GM04503 (cell line): ENCODE data around the gene TNIK.

Source experiments
- DNase-seq: peaks from one replicate; pipeline ENCODE4 v3.0.0-alpha.2; 2012; ENCODE audit warnings: low read depth

TNIK gene

DNA sequence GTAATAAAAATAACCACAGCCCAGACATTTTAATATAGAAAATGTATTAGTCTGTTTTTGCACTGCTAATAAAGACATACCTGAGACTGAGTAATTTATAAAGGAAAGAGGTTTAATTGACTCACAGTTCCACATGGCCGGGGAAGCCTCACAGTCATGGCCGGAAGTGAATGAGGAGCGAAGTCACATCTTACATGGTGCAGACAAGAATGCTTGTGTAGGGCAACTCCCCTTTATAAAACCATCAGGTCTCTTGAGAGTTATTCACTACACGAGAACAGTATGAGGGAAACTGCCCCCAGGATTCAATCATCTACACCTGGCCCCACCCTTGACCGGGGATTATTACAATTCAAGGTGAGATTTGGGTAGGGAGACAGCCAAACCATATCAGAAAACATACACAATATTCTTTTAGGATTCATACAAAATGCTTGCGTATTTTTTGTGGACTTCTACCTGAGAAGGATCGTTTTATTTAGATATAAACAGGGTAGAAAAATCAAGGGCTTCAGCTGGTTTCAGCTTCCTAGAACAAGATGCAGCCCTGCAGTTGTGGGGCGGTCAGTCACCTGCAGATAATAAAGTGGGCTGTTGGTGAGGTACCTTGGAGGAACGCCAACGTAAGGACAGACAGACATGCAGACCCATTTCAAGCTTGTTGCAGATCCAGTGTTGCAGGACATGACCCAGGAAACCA is 101.9 kb downstream of the TNIK start:
- DNase-seq: no peak

DNA sequence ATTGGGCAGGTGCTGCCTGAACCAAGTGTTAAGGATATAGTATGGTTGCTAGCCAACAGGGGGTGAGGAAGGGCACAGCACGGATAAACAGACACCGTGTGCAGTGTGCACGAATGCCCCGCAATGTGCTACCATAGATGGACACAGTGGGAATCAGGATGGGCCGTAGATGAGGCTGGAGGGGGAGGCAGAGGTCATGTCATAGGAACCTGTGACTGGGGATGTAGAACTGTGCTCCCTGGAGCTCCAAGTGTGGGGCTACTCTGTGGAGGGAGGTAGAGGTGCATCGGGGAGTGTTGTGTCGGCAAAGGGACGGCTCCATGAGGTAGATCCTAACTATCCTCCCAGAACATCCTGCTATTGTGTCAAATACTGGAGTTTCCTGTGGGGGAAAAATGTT is 102.5 kb downstream of the TNIK start:
- no peak for DNase-seq

DNA sequence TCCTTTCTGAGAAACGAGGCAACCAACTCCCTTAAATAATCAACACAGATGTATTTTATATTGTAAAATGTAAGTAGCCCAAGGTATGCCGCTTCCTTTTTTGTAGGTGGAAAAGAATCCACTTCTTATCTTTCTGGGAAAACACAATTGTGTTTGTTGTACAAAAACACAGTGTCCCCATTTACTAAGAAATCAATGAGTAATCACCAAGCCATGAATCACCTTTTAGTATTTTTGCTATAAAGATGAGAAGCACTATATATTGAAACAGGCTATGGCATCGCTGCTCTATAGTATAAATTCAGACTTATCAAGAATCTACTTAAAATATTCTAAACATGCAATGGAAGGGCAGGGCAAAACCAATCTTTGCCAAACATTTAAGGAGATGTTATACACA is 104.0 kb downstream of the TNIK start:
- DNase-seq: no peak

DNA sequence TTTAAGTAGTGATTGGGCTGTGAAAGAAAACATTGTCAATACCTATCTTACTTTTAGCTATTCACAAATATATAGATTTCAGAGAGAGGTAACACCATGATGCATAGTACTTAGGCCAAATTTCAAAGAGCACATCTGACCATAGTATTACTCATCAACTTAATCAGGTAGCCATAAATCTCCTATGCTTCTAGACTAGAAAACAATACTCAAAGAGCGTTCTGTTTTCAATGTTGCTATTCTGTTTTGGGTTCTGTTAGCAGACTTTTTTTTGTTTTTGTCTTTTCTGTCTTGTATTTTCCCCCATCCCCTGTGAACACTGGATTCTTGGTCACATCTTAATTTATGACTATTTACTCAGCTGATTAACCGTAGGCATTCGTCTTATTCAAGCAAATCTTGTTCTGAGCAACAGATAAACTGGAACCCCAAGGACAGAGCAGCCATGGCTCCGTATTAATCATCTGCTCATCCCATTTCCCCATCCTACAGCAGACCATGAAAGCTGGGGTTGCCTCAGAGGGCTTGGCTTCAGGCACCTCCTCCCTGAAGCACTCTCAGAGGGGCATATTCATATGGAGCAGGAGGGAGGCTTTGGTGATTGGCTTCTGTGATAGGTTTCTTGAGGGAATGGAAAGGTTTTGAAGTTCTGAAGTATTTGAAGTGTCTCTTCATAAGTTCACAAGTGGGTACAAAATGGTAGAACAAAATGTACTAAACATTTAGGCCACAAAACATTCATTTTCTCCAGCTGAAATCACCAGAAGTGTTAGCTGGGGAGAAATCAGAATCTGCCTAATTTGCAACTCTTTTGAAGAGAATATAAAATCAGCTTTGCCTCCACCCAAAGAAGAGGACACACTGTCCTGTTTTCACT is 105.3 kb downstream of the TNIK start:
- no peak for DNase-seq

DNA sequence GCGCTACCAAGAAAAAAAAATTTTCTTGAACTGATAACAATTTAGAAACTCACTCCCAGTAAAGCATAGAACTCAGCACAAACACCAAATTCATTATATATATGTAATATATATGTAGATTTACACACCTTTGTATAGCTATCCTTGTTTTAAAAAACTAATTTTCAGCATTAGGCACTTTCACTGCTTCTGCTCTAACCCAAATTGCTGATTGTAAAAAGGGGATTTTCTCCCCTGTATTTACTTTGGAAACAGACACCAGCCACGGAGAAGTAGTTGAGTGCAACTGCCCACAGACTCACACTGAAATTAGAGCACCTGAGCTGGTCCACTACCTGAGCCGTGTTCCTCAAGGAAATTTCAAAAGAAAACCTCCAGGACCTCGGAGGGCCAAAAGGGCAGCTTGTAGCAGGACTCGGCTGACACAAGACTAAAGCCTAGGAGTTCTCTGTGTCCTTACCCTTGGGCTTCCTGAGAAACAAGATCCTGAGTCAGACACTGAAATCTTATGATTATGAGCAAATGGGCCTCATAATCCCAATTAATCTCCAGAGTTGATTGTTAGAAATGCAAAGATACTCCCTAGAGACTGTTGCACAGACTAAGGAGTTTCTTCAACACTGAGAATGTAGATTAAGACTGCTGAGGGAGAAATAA is 106.0 kb downstream of the TNIK start:
- no peak for DNase-seq

DNA sequence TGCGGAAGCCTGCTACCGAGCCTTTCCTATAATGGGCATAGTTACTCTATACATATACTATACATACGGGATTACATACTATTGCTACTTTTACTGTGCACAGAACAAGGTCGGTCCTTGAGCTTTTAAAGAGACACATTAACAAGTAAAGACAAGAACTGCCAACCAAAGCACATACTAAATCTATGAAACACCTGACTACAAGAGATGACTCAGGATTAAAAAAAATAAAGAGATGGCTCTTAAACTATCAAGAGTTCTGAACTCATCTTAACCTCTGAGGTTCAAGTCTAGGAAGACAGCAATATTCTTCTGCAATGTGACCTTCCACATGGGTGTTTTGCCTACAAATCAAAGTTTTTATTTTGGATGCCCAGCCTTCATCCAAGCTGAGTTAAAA is 106.8 kb downstream of the TNIK start:
- no peak for DNase-seq

DNA sequence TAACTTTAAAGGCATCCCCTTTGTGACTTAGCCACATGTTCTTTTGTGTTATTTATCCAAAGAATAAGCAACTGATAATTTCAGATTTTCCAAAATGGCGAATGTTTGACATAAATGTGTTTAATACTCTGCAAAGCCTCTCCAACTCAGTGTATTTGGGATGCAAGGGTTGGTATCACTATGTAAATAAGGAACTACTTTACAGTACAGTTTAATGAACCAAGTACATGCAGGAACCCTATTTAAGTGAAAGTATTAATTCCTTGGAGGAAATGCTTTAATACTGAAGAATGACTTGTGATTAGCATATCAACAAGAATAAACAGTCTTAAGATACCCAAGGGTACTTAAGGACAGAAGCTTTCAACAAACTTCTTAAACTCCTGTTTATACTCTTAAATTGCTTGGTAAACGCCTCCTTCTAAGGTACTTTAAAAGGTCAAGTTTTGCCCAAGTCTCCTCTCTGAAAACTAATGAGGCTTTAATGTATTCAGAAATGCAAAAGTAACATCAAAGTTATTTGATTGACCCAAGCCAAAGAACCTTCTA is 107.7 kb downstream of the TNIK start:
- DNase-seq: no peak

DNA sequence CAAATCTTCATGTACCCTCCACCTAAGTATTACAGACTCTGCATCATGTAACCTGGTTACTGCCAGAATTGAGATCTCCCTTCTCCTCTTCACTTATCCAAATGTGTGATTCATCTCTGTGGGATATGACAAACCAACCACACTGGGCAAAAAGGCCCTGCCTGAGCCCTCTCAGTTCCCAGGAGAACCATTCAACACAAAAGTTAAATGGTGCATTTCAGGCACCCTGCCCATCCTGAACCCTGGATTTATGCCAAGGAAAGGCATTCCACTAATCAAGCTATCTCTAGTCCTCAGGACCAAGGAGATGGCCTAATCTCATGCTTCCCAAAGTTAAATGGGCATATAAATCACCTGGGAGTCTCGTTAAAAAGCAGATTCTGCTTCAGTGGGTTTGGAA is 108.5 kb downstream of the TNIK start:
- DNase-seq: peak; percentile 95

DNA sequence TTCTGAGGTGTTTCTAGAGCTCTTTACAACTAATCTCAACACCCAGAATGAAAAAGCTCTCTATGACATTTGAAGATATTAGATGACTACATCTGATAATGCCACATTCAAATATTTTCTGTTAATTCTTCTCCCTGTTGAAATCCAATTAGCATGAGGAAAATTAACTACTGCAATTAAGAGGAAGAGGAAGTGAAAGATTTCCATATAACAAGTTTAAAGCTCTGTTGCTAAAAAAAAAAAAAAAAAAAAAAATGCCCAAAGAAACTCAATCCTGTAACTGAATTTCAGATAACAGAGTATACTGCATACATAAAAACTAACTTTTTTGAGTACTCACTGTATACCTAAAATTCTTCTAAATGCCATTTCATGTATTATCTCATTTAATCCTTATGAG is 109.8 kb downstream of the TNIK start:
- DNase-seq: no peak

DNA sequence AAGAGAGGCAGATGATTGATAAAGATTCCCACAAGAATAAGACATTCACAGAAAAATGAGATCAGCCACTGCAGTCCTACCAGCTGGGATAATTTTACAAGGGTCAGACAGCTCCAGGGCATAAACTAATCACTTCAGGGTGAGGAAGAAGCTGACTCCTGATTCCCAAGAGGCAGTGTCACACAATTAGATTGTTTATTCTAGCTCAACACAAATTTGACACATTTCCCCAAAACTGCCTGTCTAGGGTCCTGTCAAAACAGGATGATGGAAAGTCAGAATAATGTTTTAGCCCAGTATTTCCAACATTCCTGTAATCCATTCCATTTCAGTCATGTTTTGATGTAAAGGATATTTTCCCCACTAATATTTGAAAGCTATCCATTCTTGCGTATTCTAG is 110.8 kb downstream of the TNIK start:
- no peak for DNase-seq

DNA sequence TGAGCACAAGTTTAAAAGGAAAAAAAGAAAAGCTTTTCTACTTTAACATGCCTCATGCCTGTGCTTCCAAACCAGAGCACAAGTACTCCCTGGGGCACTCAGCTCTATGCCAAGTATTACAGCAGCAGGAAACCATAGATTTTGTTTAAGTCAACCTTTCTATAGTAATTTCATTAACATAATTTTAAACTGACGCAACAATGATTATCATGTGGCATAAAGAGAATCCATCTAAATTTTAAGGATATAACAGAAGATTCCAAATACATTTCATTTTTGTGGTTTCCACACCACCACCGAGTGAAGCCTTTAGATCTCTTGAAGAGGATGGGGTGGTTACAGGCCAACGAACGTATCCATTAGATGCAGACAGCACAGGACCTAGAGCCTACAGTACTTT is 112.1 kb downstream of the TNIK start:
- no peak for DNase-seq

DNA sequence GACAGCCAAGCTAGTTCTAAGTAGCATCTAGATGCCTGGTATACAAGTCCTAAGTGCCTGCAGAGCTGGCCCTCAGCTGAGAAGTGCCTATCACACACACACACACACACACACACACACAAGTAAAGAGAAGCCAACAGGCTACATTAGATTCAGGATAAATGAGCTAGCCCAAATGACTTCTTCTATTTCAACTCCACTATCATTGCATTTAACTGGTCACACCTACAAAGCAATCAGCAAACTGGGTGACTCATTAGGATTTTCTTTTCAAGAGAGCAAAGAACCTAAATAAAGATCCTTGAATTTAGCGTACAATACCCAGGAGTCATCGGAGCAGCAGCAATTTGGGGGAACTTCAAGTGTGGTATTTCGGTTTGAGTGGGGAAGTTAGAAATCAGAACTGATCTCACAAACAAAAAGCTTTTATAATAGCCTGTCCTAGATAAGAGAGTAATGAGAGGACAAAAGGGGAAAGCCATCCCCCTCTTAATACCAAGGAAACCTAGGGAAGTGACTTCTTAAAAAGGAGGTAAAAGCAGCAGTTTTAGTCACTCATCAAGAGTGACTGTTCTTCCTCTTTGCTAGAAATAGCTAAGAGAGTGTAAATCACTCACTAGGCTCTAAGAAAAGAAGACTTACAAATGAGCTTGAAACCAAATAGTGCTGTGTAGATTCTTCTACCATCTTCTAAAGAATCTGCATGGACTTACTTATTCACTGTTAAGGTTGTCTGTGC is 112.7 kb downstream of the TNIK start:
- DNase-seq: no peak

DNA sequence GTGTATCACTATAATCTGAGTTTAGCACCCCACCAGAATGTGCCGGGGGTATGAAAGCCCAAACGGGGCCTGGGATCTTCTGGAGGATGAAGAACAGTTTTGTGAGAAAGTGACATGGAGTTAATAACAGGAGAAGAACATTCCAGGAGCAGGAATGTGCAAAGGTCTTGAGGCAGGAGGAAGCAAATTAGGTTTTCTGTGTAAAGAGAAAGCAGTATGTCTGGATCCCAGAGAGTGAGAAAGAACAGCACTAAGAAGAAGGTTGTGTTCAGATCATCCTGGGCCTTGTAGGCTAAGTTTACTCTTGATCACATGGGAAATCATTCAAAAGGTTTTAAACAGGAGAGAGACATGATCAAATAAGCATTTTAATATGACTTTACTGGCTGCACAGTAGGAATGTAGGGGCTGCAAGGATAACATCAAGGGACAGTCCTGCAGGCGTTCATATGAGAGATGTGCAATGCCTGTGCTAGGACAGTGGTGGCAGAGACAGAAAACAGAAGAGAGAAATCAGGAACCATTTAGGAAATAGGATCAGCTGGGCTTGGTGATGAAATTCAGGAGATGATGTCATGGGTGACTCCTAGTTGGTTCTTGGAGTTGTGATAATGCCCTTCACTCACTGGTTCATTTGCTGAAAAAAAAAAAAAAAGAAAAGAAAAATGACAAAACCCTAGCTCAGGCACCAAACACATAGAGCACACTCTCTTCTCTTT is 113.5 kb downstream of the TNIK start:
- DNase-seq: no peak

DNA sequence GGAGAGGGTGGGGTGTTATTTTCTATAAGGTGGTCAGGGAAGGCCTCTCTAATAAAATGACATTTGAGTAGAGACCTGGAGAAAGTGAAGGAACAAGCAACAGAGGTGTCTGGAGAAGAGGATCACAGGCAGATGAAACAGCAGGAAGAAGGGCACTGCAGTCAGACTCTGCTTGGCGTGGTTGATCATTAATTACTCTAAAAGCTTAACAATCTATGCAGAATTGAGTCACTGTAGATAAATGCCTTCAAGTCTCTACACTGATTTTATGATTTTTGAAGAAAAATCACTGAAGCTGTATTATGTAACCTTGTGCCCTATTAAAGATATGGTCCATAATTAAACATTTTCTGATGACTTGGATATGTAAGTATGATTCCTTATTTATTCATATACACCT is 114.2 kb downstream of the TNIK start:
- DNase-seq: no peak

DNA sequence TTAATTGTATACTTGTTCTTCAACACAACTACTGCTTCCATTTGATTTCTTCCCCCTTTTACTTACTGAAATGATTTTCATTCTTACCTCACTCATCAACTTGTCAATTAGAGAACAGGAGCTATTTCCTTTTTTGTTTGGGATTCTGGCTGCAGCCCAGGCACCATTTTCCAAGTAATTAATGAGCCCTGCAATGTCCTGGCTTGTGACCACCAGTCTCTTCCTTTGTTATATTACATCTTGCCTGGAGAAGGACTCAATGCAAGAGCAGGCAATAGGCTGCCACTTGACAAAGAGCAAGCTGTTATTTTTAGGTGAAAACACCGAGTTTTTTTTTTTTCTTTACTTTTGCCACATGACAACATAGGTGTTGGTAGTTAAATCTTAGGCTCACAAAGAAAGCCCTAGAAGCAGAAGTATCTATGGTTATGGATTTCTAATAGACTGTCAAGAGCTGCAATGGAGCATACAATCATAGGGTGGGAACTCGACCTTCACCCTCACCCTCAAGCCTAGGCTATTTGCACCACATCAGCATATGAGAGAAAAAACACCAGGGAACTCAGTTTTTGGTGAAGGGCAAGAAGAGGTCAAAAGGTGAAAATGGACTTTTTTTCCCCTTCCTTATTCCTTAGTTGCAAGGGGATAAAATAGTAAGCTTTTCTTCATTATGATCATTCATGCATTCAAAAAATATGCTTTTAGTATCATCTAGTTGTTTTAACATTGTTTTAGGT is 114.9 kb downstream of the TNIK start:
- no peak for DNase-seq

DNA sequence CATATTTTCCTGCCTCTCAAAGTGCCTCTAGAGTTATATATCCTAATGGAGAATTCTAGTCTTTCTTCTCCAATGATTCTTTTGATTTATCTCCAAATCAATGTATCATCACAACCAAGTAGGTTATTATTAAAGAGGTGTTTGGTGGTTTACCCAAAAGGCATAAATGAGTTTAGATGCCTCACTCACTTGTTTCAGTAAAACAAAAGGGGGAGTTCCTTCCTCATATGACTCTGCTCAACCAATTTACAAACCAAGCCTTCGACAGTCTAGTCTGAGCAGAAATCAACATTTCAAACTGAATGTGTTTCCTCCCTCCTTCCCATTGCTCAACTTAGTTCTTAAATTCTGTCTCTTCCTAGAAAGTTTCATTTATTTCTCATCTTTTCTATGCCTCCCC is 116.5 kb downstream of the TNIK start:
- no peak for DNase-seq

DNA sequence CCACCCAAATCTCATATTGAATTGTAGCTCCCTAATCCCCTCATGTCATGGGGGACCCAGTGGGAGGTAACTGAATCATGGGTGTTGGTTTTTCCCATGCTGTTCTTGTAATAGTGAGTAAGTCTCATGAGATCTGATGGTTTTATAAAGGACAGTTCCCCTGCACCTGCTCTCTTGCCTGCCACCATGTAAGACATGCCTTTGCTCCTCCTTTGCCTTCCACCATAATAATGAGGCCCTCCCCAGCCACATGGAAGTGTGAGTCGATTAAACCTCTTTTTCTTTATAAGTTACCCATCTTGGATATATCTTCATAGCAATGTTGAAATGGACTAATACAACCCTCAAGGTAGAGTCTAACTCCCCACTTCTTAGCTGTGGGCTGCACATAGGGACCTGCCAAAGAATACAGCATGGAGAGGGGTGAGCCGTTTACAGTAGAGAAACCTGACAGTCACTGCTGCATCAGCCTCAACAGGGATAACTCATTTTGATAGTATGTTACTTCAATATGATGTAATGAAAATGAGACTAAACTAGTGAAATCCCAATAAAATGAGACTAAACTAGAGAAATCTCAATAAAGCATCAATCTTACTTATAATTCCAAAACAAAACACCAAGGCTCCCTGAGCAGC is 117.3 kb downstream of the TNIK start:
- DNase-seq: no peak

DNA sequence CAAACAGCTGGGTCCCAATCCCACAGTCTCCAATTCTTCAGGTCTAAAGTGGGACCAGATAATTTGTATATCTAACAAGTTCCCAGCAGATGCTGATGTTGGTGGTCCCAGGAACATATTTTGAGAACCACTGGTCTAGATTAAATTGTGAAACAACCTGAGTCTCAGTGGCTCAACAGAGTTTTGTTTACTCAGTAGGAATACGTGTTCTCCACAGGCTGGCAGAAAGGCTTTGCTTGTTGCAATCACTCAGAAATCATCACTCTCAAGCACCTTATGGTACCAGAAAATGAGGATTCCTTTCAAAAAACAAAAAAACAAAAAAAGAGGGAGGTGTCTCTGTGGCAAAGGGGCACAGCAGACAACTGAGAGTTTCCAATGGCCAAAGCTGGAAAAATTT is 118.0 kb downstream of the TNIK start:
- DNase-seq: no peak

DNA sequence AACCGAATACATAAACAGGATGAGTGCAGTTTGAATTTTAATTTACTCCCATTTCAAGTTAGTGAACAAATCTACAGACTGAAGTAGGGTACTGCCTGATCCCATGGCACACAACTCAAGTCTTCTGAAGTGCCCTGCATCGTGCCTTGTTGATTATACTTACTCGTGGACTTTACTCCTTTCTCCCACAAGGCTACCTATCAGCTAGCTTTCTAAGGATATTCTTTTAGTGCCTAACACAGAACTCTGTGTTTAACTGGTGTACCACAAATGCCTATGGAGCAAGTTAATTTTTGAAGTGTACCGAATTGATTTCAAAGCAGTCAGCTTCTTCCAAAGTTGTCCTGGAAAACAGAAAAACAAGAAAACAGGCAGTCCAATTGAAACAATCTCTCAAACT is 119.8 kb downstream of the TNIK start:
- no peak for DNase-seq

DNA sequence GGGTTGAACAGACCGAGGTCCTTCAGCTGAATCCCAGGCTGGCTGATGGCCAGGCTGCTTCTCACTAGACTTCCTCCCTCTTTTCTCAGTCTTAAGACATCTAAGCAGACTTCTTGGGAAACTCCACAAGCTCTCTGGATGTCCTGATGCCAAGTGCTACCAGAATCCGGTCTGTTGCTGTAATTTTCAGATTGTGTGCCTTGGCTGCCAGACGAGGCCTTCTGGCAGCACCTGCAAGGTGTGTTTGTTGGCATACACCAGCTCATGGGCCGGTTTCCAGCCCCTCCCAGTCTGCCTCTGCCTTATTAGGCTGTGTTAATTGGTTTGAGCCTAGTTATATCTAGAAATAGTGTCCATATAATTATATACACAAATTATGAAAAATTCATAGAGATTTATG is 120.6 kb downstream of the TNIK start:
- no peak for DNase-seq
